DOHH2 (cell line): ENCODE data around the gene CAPN1.

Experiments
- H3F3A ChIP-seq: fragments of 200-600 bp; sonication (generic), shearing (Covaris generic); 2 replicates; pipeline ENCODE4 v1.6.0; 2016; ENCODE audit warnings: antibody characterized with exemption, mild to moderate bottlenecking; ENCODE audit not compliant: control insufficient read depth, insufficient read depth
- H3K27ac ChIP-seq: fragments of 200-600 bp; sonication (generic); 2 replicates; pipeline ENCODE4 v1.5.1; 2014; ENCODE audit warnings: low read depth, mild to moderate bottlenecking, low read length, moderate library complexity
- H3K27me3 ChIP-seq: fragments of 200-600 bp; sonication (generic); 2 replicates; pipeline ENCODE4 v1.6.1; 2014; ENCODE audit warnings: mild to moderate bottlenecking, low read length, mixed read lengths; ENCODE audit not compliant: control insufficient read depth
- H3K36me3 ChIP-seq: fragments of 200-600 bp; sonication (generic); 2 replicates; pipeline ENCODE4 v1.6.1; 2014; ENCODE audit warnings: mild to moderate bottlenecking, low read length, moderate library complexity, mixed read lengths; ENCODE audit not compliant: control insufficient read depth
- H3K4me1 ChIP-seq: fragments of 200-600 bp; sonication (generic); 2 replicates; pipeline ENCODE4 v1.6.1; 2014; ENCODE audit warnings: mild to moderate bottlenecking, low read length, mixed read lengths; ENCODE audit not compliant: control insufficient read depth
- H3K4me2 ChIP-seq: fragments of 200-600 bp; sonication (generic); 2 replicates; pipeline ENCODE4 v1.6.0; 2014; ENCODE audit warnings: mild to moderate bottlenecking, low read length, moderate library complexity
- H3K4me3 ChIP-seq: fragments of 200-600 bp; sonication (generic); 2 replicates; pipeline ENCODE4 v1.5.1; 2014; ENCODE audit warnings: mild to moderate bottlenecking, low read length, mixed read lengths
- H3K79me2 ChIP-seq: fragments of 200-600 bp; sonication (generic); 2 replicates; pipeline ENCODE4 v1.6.1; 2014; ENCODE audit warnings: mild to moderate bottlenecking, low read length, mixed read lengths; ENCODE audit not compliant: control insufficient read depth
- H3K9me2 ChIP-seq: fragments of 200-600 bp; sonication (generic); replicated peaks from 2 replicates; pipeline ENCODE4 v1.6.1; 2014; ENCODE audit warnings: mild to moderate bottlenecking, low read length, mixed read lengths; ENCODE audit not compliant: control insufficient read depth
- H3K9me3 ChIP-seq: fragments of 200-600 bp; sonication (generic); 2 replicates; pipeline ENCODE4 v1.6.1; 2014; ENCODE audit warnings: antibody characterized with exemption, low read length, mixed read lengths; ENCODE audit not compliant: control insufficient read depth, insufficient read depth
- H4K20me1 ChIP-seq: fragments of 200-600 bp; sonication (generic); 2 replicates; pipeline ENCODE4 v1.6.0; 2014; ENCODE audit warnings: low read depth, mild to moderate bottlenecking, antibody characterized with exemption, low read length, moderate library complexity; ENCODE audit not compliant: control insufficient read depth, insufficient read depth
- CTCF ChIP-seq: fragments of 200-600 bp; sonication (generic); IDR thresholded peaks from one replicate; pipeline ENCODE4 v1.5.1; 2014; ENCODE audit warnings: antibody characterized with exemption, mild to moderate bottlenecking, low read depth, low read length; ENCODE audit not compliant: poor library complexity, severe bottlenecking
- EZH2phosphoT487 ChIP-seq: fragments of 200-600 bp; sonication (generic); IDR thresholded peaks from 2 replicates; pipeline ENCODE4 v1.6.1; 2017; ENCODE audit warnings: borderline replicate concordance, mild to moderate bottlenecking, antibody characterized with exemption, low read length, moderate library complexity, mixed read lengths

Gene CAPN1

GRCh38 chr11:65185869-65186341 is 4.2 kb downstream of the CAPN1 start:
- Histone ChIP-seq H3K36me3 (peaks cover 71% of the 10 kb centered on the region), H3K9me2 (no peaks in the 10 kb centered on the region), H3K27ac (no peak overlapping the region), H4K20me1 (no peaks in the 10 kb centered on the region), H3K9me3 (no peaks in the 10 kb centered on the region), H3K4me2 (no peak overlapping the region), H3F3A (peaks cover 3% of the 10 kb centered on the region; the same call in 1 of the 2 replicates), H3K79me2 (peaks cover 24% of the 10 kb centered on the region), H3K4me3 (no peak overlapping the region), H3K4me1 (peaks cover 15% of the 10 kb centered on the region), H3K27me3 (no peaks in the 10 kb centered on the region)
- TF ChIP-seq EZH2phosphoT487 (no peak), CTCF (peak; percentile 47)

GRCh38 chr11:65186701-65187100 is 5.0 kb downstream of the CAPN1 start:
- TF ChIP-seq EZH2phosphoT487: no peak
- TF ChIP-seq CTCF: no peak
- Histone ChIP-seq H3K9me2 (no peaks in the 10 kb centered on the region), H3K36me3 (peaks cover 71% of the 10 kb centered on the region), H3K9me3 (no peaks in the 10 kb centered on the region), H3F3A (peaks cover 3% of the 10 kb centered on the region; the same call in 1 of the 2 replicates), H3K4me1 (peaks cover 13% of the 10 kb centered on the region), H4K20me1 (no peaks in the 10 kb centered on the region), H3K27me3 (no peaks in the 10 kb centered on the region), H3K4me2 (no peak overlapping the region), H3K27ac (no peak overlapping the region), H3K79me2 (peaks cover 23% of the 10 kb centered on the region), H3K4me3 (no peak overlapping the region)

GRCh38 chr11:65187146-65187675 is 5.5 kb downstream of the CAPN1 start:
- Histone ChIP-seq H3K36me3 (peaks cover 73% of the 10 kb centered on the region), H3K4me1 (peaks cover 13% of the 10 kb centered on the region), H3K9me2 (no peaks in the 10 kb centered on the region), H3K9me3 (no peaks in the 10 kb centered on the region), H3K27ac (no peak overlapping the region), H3K4me2 (no peak overlapping the region), H4K20me1 (no peaks in the 10 kb centered on the region), H3K79me2 (peaks cover 19% of the 10 kb centered on the region), H3K4me3 (no peak overlapping the region), H3F3A (peaks cover 3% of the 10 kb centered on the region; the same call in 1 of the 2 replicates), H3K27me3 (no peaks in the 10 kb centered on the region)
- TF ChIP-seq CTCF (no peak), EZH2phosphoT487 (no peak)
